Liver (tissue), 3 donors: ENCODE results near the gene MYH13.

ENCODE experiments used
- CTCF ChIP-seq: fragments of 150-350 bp; IDR thresholded peaks from 2 replicates; pipeline ENCODE4 v1.5.1; 2017; ENCODE audit warnings: improper control_type of control experiment, low read depth, low read length; ENCODE audit not compliant: missing input control
- HNF4A ChIP-seq, 2 donors: conservative IDR thresholded peaks; 2 replicates each; pipeline ENCODE4 v1.6.1; 2016; ENCODE audit warnings: antibody characterized with exemption in 2 of 2, mild to moderate bottlenecking in 2 of 2
- donor health status: healthy.
- donor health status: healthy.

DNA sequence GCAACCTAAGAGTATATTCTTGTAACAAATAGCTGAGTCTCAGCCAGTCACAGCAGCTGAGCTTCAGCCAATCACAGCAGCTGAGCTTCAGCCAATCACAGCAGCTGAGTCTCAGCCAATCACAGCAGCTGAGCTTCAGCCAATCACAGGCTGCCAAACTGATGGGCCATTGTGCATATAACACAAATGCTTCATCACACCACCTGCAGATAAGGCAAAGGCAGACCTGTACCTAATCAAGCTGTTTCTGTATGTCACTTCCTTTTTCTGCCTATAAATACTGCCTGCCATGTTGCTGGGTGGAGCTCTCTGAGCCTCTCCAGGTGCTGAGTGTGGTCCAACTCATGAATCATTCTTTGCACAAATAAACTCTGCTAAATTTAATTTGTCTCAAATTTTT is 19.9 kb downstream of the MYH13 start:
- TF ChIP-seq CTCF = no peak
- TF ChIP-seq HNF4A (conservative IDR thresholded peaks at IDR 0.05) = no peak
